ENCODE data around the gene SRPK2.
A peak's percentile ranks its signal among the peaks of the same experiment; 100 is the strongest.
"Not testable (repeated sequence)": the region's sequence is repeated elsewhere in the genome, so short reads cannot be mapped to it uniquely, and the experiment has no call there.

The SRPK2 gene

GRCh38 chr7:105355701-105356100 lies 33.0 kb downstream of the SRPK2 start:
- TF ChIP-seq POU2F2 (IDR thresholded peaks at IDR 0.05; ENCODE audit: low read depth, low read length) (no peak), PAX5 (IDR thresholded peaks at IDR 0.05; ENCODE audit: insufficient read depth, low read length, severe bottlenecking) (no peak), POLR2A (IDR thresholded peaks at IDR 0.05; ENCODE audit: low read depth, low read length) (no peak), SPI1 (IDR thresholded peaks at IDR 0.05; ENCODE audit: low read depth, low read length) (no peak), TAF1 (IDR thresholded peaks at IDR 0.05; ENCODE audit: low read depth, low read length) (no peak), POLR2AphosphoS5 (IDR thresholded peaks at IDR 0.05; ENCODE audit: low read depth, low read length) (no peak)
- FAIRE-seq (no peak), DNase-seq (ENCODE audit: insufficient read length, low spot score) (no peak)

GRCh38 chr7:105354383-105354782 lies 34.3 kb downstream of the SRPK2 start:
- FAIRE-seq, result no peak
- no peak for DNase-seq (ENCODE audit: insufficient read length, low spot score)
- no peak for TF ChIP-seq POU2F2 (IDR thresholded peaks at IDR 0.05; ENCODE audit: low read depth, low read length)
- TF ChIP-seq POLR2AphosphoS5 (IDR thresholded peaks at IDR 0.05; ENCODE audit: low read depth, low read length), result no peak
- no peak for TF ChIP-seq SPI1 (IDR thresholded peaks at IDR 0.05; ENCODE audit: low read depth, low read length)
- TF ChIP-seq POLR2A (IDR thresholded peaks at IDR 0.05; ENCODE audit: low read depth, low read length), result no peak

DNA sequence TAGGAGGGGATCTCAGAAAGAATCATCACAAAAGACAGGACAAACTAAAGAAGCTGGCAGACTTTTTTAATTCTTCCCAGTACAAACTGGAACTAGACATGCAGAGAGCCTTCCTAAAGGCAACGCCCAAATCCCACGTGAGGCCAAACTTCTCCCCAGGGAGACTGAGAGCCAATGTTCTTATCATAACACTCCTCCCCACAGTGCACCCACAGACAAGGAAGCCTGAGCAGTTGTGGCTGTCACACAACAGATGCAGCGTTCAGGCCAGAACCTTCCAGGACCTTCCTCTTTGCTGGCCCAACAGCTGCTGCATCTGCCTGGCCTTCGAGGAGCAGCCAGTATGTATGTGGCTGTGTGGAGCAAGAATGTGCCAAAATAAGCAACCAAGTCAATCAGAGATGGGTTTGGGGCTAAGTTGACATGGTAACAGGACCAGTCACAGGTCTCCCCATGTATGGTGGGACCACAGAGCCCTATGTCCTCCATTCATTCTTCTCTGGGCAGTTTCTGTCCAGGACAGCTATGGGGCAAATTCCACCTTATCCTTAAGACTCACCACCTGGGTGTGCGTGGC lies 34.9 kb downstream of the SRPK2 start:
- TF ChIP-seq POU2F2 (IDR thresholded peaks at IDR 0.05; ENCODE audit: low read depth, low read length) (no peak), TAF1 (IDR thresholded peaks at IDR 0.05; ENCODE audit: low read depth, low read length) (no peak), SPI1 (IDR thresholded peaks at IDR 0.05; ENCODE audit: low read depth, low read length) (no peak), PAX5 (IDR thresholded peaks at IDR 0.05; ENCODE audit: insufficient read depth, low read length, severe bottlenecking) (no peak), POLR2A (IDR thresholded peaks at IDR 0.05; ENCODE audit: low read depth, low read length) (no peak), POLR2AphosphoS5 (IDR thresholded peaks at IDR 0.05; ENCODE audit: low read depth, low read length) (no peak)
- DNase-seq (ENCODE audit: insufficient read length, low spot score) (no peak), FAIRE-seq (no peak)

DNA sequence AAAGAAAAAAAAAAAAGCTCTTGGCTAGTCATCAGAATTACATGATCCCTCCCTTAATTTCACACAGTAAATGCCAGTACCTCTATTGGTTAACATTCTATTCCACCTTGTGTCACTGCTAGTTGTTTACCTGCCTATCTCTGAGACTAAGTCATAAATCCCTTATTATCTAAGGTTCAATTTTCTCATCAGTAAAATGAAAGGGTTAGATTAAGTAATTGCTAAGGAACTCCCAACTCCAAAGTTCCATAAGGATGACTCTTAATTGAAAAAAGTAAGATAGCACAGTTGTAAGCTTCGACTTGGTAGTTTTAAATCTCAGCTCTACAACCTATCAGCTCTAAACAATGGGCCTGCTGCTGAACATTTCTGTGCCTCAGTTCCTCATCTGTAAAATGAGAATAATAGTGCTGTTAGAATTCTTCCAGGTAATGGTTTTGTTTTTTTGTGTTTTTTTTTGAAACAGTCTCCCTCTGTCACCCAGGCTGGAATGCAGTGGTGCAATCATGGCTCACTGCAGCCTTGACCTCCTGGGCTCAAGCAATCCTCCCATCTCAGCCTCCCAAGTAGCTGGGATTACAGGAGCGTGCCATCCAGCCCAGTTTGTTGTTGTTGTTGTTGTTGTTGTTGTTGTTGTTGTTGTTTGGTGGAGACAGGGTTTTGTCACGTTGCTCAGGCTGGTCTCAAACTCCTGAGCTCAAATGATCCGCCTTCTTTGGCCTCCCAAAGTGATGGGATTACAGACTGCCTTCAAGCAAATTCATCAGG lies 35.6 kb downstream of the SRPK2 start:
- TF ChIP-seq PAX5 (IDR thresholded peaks at IDR 0.05; ENCODE audit: insufficient read depth, low read length, severe bottlenecking), result no peak
- TF ChIP-seq POU2F2 (IDR thresholded peaks at IDR 0.05; ENCODE audit: low read depth, low read length), result no peak
- no peak for TF ChIP-seq TAF1 (IDR thresholded peaks at IDR 0.05; ENCODE audit: low read depth, low read length)
- TF ChIP-seq POLR2A (IDR thresholded peaks at IDR 0.05; ENCODE audit: low read depth, low read length), result no peak
- no peak for DNase-seq (ENCODE audit: insufficient read length, low spot score)
- no peak for FAIRE-seq

DNA sequence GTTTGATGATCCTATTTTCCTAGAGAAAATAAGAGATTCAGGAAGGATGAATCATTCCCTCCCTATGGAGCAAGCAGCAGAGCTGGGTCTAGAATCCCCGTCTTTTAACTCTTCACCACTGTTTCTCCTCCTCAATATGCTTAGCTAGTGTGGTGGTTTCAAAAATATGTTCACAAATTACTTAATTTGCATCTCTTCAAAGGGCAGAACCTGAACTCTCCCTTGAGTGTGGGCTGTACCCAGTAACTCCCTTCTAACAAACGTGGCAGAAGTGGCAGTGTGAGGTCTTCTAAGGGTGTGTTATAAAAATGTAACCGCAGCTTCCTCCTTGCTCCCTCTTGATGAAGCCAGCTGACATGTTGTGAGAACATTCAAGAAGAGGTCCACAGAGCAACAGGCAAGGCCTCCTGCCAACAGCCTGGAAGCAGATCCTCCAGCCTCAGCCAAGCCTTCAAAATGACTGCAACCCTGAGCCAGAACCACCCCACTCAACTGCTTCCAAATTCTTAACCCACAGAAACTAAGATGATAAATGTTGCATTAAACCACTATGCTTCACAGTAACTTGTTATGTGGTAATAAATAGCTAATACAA lies 36.6 kb downstream of the SRPK2 start:
- FAIRE-seq (peak; percentile 62), DNase-seq (ENCODE audit: insufficient read length, low spot score) (peak; percentile 35)
- TF ChIP-seq POU2F2 (IDR thresholded peaks at IDR 0.05; ENCODE audit: low read depth, low read length) (no peak), SPI1 (IDR thresholded peaks at IDR 0.05; ENCODE audit: low read depth, low read length) (peak; percentile 43; the same call in 1 of the 2 replicates), POLR2A (IDR thresholded peaks at IDR 0.05; ENCODE audit: low read depth, low read length) (no peak), POLR2AphosphoS5 (IDR thresholded peaks at IDR 0.05; ENCODE audit: low read depth, low read length) (no peak), PAX5 (IDR thresholded peaks at IDR 0.05; ENCODE audit: insufficient read depth, low read length, severe bottlenecking) (no peak)

GRCh38 chr7:105350906-105351305 lies 37.8 kb downstream of the SRPK2 start:
- no peak for FAIRE-seq
- TF ChIP-seq POLR2A (IDR thresholded peaks at IDR 0.05; ENCODE audit: low read depth, low read length) (no peak), TAF1 (IDR thresholded peaks at IDR 0.05; ENCODE audit: low read depth, low read length) (no peak), POU2F2 (IDR thresholded peaks at IDR 0.05; ENCODE audit: low read depth, low read length) (no peak), POLR2AphosphoS5 (IDR thresholded peaks at IDR 0.05; ENCODE audit: low read depth, low read length) (no peak), SPI1 (IDR thresholded peaks at IDR 0.05; ENCODE audit: low read depth, low read length) (no peak), PAX5 (IDR thresholded peaks at IDR 0.05; ENCODE audit: insufficient read depth, low read length, severe bottlenecking) (no peak)
- no peak for DNase-seq (ENCODE audit: insufficient read length, low spot score)

DNA sequence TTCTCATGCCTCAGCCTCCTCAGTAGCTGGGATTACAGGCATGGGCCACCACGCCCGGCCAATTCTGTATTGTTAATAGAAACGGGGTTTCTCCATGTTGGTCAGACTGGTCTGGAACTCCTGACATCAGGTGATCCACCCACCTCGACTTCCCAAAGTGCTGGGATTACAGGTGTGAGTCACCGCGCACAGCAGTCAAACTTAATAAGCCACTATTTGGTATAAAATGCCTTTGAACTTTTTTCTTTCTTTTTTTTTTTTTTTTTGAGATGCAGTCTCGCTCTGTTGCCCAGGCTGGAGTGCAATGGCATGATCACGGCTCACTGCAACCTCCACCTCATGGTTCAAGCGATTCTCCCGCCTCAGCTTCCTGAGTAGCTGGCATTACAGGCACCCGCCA lies 40.5 kb downstream of the SRPK2 start:
- not testable (repeated sequence) for FAIRE-seq; DNase-seq (ENCODE audit: insufficient read length, low spot score)

GRCh38 chr7:105346593-105347322 lies 42.0 kb downstream of the SRPK2 start:
- DNase-seq (ENCODE audit: insufficient read length, low spot score) (no peak), FAIRE-seq (no peak)
- TF ChIP-seq SPI1 (IDR thresholded peaks at IDR 0.05; ENCODE audit: low read depth, low read length) (no peak), POLR2A (IDR thresholded peaks at IDR 0.05; ENCODE audit: low read depth, low read length) (no peak), PAX5 (IDR thresholded peaks at IDR 0.05; ENCODE audit: insufficient read depth, low read length, severe bottlenecking) (no peak), TAF1 (IDR thresholded peaks at IDR 0.05; ENCODE audit: low read depth, low read length) (no peak), POU2F2 (IDR thresholded peaks at IDR 0.05; ENCODE audit: low read depth, low read length) (no peak), POLR2AphosphoS5 (IDR thresholded peaks at IDR 0.05; ENCODE audit: low read depth, low read length) (no peak)

DNA sequence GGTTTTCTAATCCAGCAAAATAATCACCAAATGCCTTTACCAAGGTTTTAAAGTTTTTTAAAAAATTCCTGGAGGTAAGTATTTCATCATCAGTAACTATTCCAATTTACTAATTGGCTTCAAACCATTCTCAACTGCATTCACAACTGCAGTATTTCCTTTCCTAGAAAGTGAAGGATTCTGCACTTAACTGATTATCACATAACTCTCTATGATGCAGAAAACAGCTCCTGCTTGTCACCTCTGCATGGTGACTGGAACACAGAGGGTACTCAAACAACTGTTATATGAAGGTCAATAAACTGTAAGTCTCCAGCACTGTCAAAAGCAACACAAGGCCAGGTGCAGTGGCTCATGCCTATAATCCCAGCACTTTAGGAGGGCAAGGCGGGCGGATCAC lies 42.6 kb downstream of the SRPK2 start:
- DNase-seq (ENCODE audit: insufficient read length, low spot score) (no peak), FAIRE-seq (peak; percentile 16)
- no peak for TF ChIP-seq PAX5 (IDR thresholded peaks at IDR 0.05; ENCODE audit: insufficient read depth, low read length, severe bottlenecking)
- TF ChIP-seq POLR2A (IDR thresholded peaks at IDR 0.05; ENCODE audit: low read depth, low read length), result no peak
- no peak for TF ChIP-seq TAF1 (IDR thresholded peaks at IDR 0.05; ENCODE audit: low read depth, low read length)
- no peak for TF ChIP-seq POLR2AphosphoS5 (IDR thresholded peaks at IDR 0.05; ENCODE audit: low read depth, low read length)
- TF ChIP-seq POU2F2 (IDR thresholded peaks at IDR 0.05; ENCODE audit: low read depth, low read length), result no peak
- TF ChIP-seq SPI1 (IDR thresholded peaks at IDR 0.05; ENCODE audit: low read depth, low read length), result no peak
